CD4-positive, alpha-beta T cell (primary cell): ENCODE data around the gene MAST4. TPM values are rescaled to one million over a fixed set of nuclear protein-coding genes. Genes with fewer than 3 reads are reported as not detected.

ENCODE experiments used
- ATAC-seq: fragments of 200-7000 bp; cut with Tn5 transposase; one replicate; pipeline ENCODE4 v1.10.0; 2022; ENCODE audit warnings: mild to moderate bottlenecking; ENCODE audit not compliant: poor library complexity
- CTCF ChIA-PET: fragments of 350-600 bp; sonication (Branson Sonifier 250); formaldehyde crosslinking; loops from one replicate; lab custom pipeline; 2021; ENCODE audit warnings: antibody characterized with exemption, inconsistent platforms; lab: Charles Lee
- POLR2A ChIA-PET: fragments of 350-600 bp; sonication (Branson Sonifier 250); formaldehyde crosslinking; loops from one replicate; lab custom pipeline; 2021; ENCODE audit warnings: antibody characterized with exemption, inconsistent platforms; lab: Charles Lee
- DNase-seq, 14 experiments: peaks; one replicate each; pipeline ENCODE4 v3.0.0-alpha.2; 2013 to 2020; ENCODE audit warnings: mixed read lengths in 2 of 14
- H3K27ac ChIP-seq, 2 donors: one replicate each; pipeline versions ENCODE4 v1.5.1 to v1.7.0; 2013; ENCODE audit warnings: low read length in 2 of 2, low read depth in 1 of 2, mild to moderate bottlenecking in 1 of 2
- H3K27me3 ChIP-seq, 2 experiments: 1 replicate in 1 of 2; 2 replicates in 1 of 2; pipeline versions ENCODE4 v1.6.1 to v1.7.0; 2013; ENCODE audit warnings: low read length in 2 of 2, control low read depth in 1 of 2, mild to moderate bottlenecking in 1 of 2, moderate library complexity in 1 of 2; ENCODE audit not compliant: insufficient read depth in 2 of 2, control insufficient read depth in 1 of 2
- H3K36me3 ChIP-seq: one replicate; pipeline ENCODE4 v1.6.1; 2013; ENCODE audit warnings: low read length, control low read depth; ENCODE audit not compliant: insufficient read depth
- H3K4me1 ChIP-seq: one replicate; pipeline ENCODE4 v1.6.1; 2013; ENCODE audit warnings: low read length, control low read depth; ENCODE audit not compliant: insufficient read depth
- H3K4me3 ChIP-seq: one replicate; pipeline ENCODE4 v1.5.1; 2013; ENCODE audit warnings: mild to moderate bottlenecking, low read length, moderate library complexity
- H3K9me3 ChIP-seq, 2 experiments: 1 replicate in 1 of 2; 2 replicates in 1 of 2; pipeline versions ENCODE4 v1.6.1 to v1.7.0; 2013; ENCODE audit warnings: low read length in 2 of 2, mild to moderate bottlenecking in 2 of 2, control low read depth in 1 of 2, moderate library complexity in 1 of 2; ENCODE audit not compliant: control insufficient read depth in 1 of 2, insufficient read depth in 1 of 2
- H3K27ac Mint-ChIP-seq: one replicate; pipeline ENCODE4 v1.8.0; 2020; ENCODE audit warnings: mixed read lengths
- H3K27me3 Mint-ChIP-seq: one replicate; pipeline ENCODE4 v1.8.0; 2021; ENCODE audit warnings: mixed read lengths
- H3K36me3 Mint-ChIP-seq: one replicate; pipeline ENCODE4 v1.8.0; 2021; ENCODE audit warnings: low read depth, mixed read lengths
- H3K4me1 Mint-ChIP-seq: one replicate; pipeline ENCODE4 v1.8.0; 2021; ENCODE audit warnings: low read depth, mixed read lengths
- H3K4me3 Mint-ChIP-seq: one replicate; pipeline ENCODE4 v1.8.0; 2020; ENCODE audit warnings: mild to moderate bottlenecking, mixed read lengths
- H3K9me3 Mint-ChIP-seq: one replicate; pipeline ENCODE4 v1.8.0; 2020; ENCODE audit warnings: mixed read lengths
- CTCF ChIP-seq: fragments of 200-600 bp; IDR thresholded peaks from one replicate; pipeline ENCODE4 v1.8.0; 2022; ENCODE audit warnings: antibody characterized with exemption, mild to moderate bottlenecking
- intact Hi-C, 2 experiments: fragments of 100-400 bp; cut with DNase I in 1 of 2; cut with micrococcal nuclease in 1 of 2; formaldehyde crosslinking; loops; one replicate each; pipeline versions ENCODE4 v1.15.1 to v1.9.0; 2023 to 2025; cut with DNase I, micrococcal nuclease
- total RNA-seq, 174 experiments: library from RNA in 2 of 174; stranded (reverse) in 2 of 174; gene quantifications; one replicate each; pipeline ENCODE4 v1.2.3 and lab custom pipeline; 2021 to 2026

The MAST4 gene
- total RNA-seq, 2 experiments from 2014 or later: 21.3 to 21.6 TPM

- H3K27ac ChIP-seq: no peak overlapping the region
- H3K4me1 Mint-ChIP-seq: no peaks in the 10 kb centered on the region
- DNase-seq: no peak
- no peaks in the 10 kb centered on the region for H3K36me3 Mint-ChIP-seq
- no peak overlapping the region for H3K27ac Mint-ChIP-seq
- H3K4me3 ChIP-seq: no peak overlapping the region
- TF ChIP-seq CTCF: no peak
- H3K4me3 Mint-ChIP-seq: no peak overlapping the region
- ChIA-PET POLR2A (no interaction called here), CTCF (no interaction called here)
- H3K9me3 ChIP-seq: no peaks in the 10 kb centered on the region
- intact Hi-C loops: no loop called here
- H3K36me3 ChIP-seq: no peaks in the 10 kb centered on the region
- no peaks in the 10 kb centered on the region for H3K9me3 Mint-ChIP-seq
- peaks cover 0 to 17% of the 10 kb centered on the region in 2 experiments for H3K27me3 ChIP-seq
- H3K4me1 ChIP-seq: no peaks in the 10 kb centered on the region
- H3K27me3 Mint-ChIP-seq: peaks cover 35% of the 10 kb centered on the region
- ATAC-seq: no peak
These were observed 209.6 kb downstream of the MAST4 start for GRCh38 chr5:66805514-66806430.

GRCh38 chr5:66807743-66808142 lies 211.6 kb downstream of the MAST4 start:
- H3K27ac Mint-ChIP-seq: no peak overlapping the region
- DNase-seq: no peak
- H3K27me3 ChIP-seq: peaks cover 0 to 12% of the 10 kb centered on the region in 2 experiments
- no peak for TF ChIP-seq CTCF
- no peaks in the 10 kb centered on the region for H3K36me3 ChIP-seq
- no peaks in the 10 kb centered on the region for H3K4me1 Mint-ChIP-seq
- no peaks in the 10 kb centered on the region for H3K9me3 ChIP-seq
- H3K27me3 Mint-ChIP-seq: peaks cover 35% of the 10 kb centered on the region
- no peaks in the 10 kb centered on the region for H3K9me3 Mint-ChIP-seq
- H3K4me3 Mint-ChIP-seq: no peak overlapping the region
- POLR2A ChIA-PET: no interaction called here
- CTCF ChIA-PET: no interaction called here
- no peak for ATAC-seq
- no peak overlapping the region for H3K4me3 ChIP-seq
- no peaks in the 10 kb centered on the region for H3K4me1 ChIP-seq
- intact Hi-C loops: no loop called here
- H3K27ac ChIP-seq: no peak overlapping the region
- no peaks in the 10 kb centered on the region for H3K36me3 Mint-ChIP-seq

- Mint-ChIP-seq H3K4me1 (no peaks in the 10 kb centered on the region), H3K27me3 (peaks cover 35% of the 10 kb centered on the region), H3K36me3 (no peaks in the 10 kb centered on the region), H3K4me3 (no peak overlapping the region), H3K27ac (no peak overlapping the region), H3K9me3 (no peaks in the 10 kb centered on the region)
- no peak for DNase-seq
- H3K9me3 ChIP-seq: no peaks in the 10 kb centered on the region
- TF ChIP-seq CTCF: no peak
- CTCF ChIA-PET: no interaction called here
- no peak overlapping the region for H3K4me3 ChIP-seq
- H3K36me3 ChIP-seq: no peaks in the 10 kb centered on the region
- ATAC-seq: no peak
- H3K27me3 ChIP-seq: peaks cover 0 to 12% of the 10 kb centered on the region in 2 experiments
- POLR2A ChIA-PET: no interaction called here
- intact Hi-C loops: no loop called here
- no peak overlapping the region for H3K27ac ChIP-seq
- no peaks in the 10 kb centered on the region for H3K4me1 ChIP-seq
These were observed 212.5 kb downstream of the MAST4 start for GRCh38 chr5:66808663-66809062.
